ENCODE results near the gene ITGB6.

ITGB6 gene

GRCh38 chr2:160055726-160056108 lies 144.4 kb downstream of the ITGB6 start:
- no peak for DNase-seq (ENCODE audit: extremely low read depth in 1 of 2, low read depth in 1 of 2)

- no peak for DNase-seq (ENCODE audit: extremely low read depth in 1 of 2, low read depth in 1 of 2)
Observed at GRCh38 chr2:160054984-160055725, 144.9 kb downstream of the ITGB6 start.

GRCh38 chr2:160053946-160054345 lies 146.1 kb downstream of the ITGB6 start:
- DNase-seq (ENCODE audit: extremely low read depth in 1 of 2, low read depth in 1 of 2): no peak

GRCh38 chr2:160052531-160052930 lies 147.5 kb downstream of the ITGB6 start:
- DNase-seq (ENCODE audit: extremely low read depth in 1 of 2, low read depth in 1 of 2): no peak

GRCh38 chr2:160051371-160051800 lies 148.7 kb downstream of the ITGB6 start:
- no peak for DNase-seq (ENCODE audit: extremely low read depth in 1 of 2, low read depth in 1 of 2)

- DNase-seq (ENCODE audit: extremely low read depth in 1 of 2, low read depth in 1 of 2): no peak
Observed at GRCh38 chr2:160050147-160050546, 149.9 kb downstream of the ITGB6 start.
